HepG2 (cell line): ENCODE results near the gene PHACTR1. TPM values are rescaled to one million over a fixed set of nuclear protein-coding genes. Genes with fewer than 3 reads are reported as not detected.

Experiments used
- CHD2 ChIP-seq: IDR thresholded peaks from 2 replicates; pipeline ENCODE4 v1.6.1; 2011; ENCODE audit warnings: low read depth, low read length, improper control_type of control experiment
- ELF4 ChIP-seq: sonication (generic); formaldehyde crosslinking; IDR thresholded peaks from 2 replicates; pipeline ENCODE4 v1.5.0; 2020; ENCODE audit warnings: missing genetic modification reagents, mild to moderate bottlenecking, moderate library complexity, borderline replicate concordance
- FOXJ3 ChIP-seq: sonication (generic); formaldehyde crosslinking; IDR thresholded peaks from 2 replicates; pipeline ENCODE4 v1.4.0; 2020; ENCODE audit warnings: missing genetic modification reagents, mild to moderate bottlenecking, borderline replicate concordance
- HNF4G ChIP-seq, 2 experiments: sonication (generic) in 1 of 2; formaldehyde crosslinking in 1 of 2; IDR thresholded peaks; 2 replicates each; pipeline versions ENCODE4 v1.4.0 to v1.6.1; 2011 to 2020; ENCODE audit warnings: borderline replicate concordance in 2 of 2, low read depth in 2 of 2, mild to moderate bottlenecking in 2 of 2, low read length in 1 of 2, missing genetic modification reagents in 1 of 2, moderate library complexity in 1 of 2
- HNRNPH1 ChIP-seq: fragments of 200-400 bp; formaldehyde crosslinking; optimal IDR thresholded peaks from 2 replicates; pipeline ENCODE3; 2017; ENCODE audit warnings: mild to moderate bottlenecking, low read depth, low read length
- PPARG ChIP-seq: conservative IDR thresholded peaks from 2 replicates; pipeline ENCODE4 v1.6.1; 2016; ENCODE audit warnings: missing biosample characterization, missing genetic modification reagents
- SMAD3 ChIP-seq: sonication (generic); formaldehyde crosslinking; IDR thresholded peaks from 2 replicates; pipeline ENCODE4 v1.4.0; 2020; ENCODE audit warnings: missing genetic modification reagents
- ZNF333 ChIP-seq: sonication (generic); formaldehyde crosslinking; IDR thresholded peaks from 2 replicates; pipeline ENCODE4 v1.4.0; 2020; ENCODE audit warnings: mild to moderate bottlenecking, missing genetic modification reagents, borderline replicate concordance
- ZSCAN9 ChIP-seq: IDR thresholded peaks from 2 replicates; pipeline ENCODE4 v1.6.1; 2016; ENCODE audit warnings: borderline replicate concordance
- polyA plus RNA-seq, 8 experiments: library from polyadenylated mRNA; depleted of rRNA in 3 of 8; stranded (reverse) in 7 of 8; unstranded in 1 of 8; fragments of >200 nt; fragmentation: Illumina TruSeq in 4 of 8; extraction: Trizol in 4 of 8; gene quantifications; 2 replicates each; pipeline versions ENCODE4 v1.2.1 to v1.2.3, GENCODE V29; 2011 to 2016; ENCODE audit warnings: low read depth in 4 of 8, missing spikeins in 1 of 8, mixed read lengths in 1 of 8; ENCODE audit not compliant: insufficient read depth in 1 of 8
- total RNA-seq, 5 experiments: library from RNA; depleted of rRNA; stranded (reverse); fragments of >200 nt; fragmentation: Illumina TruSeq; extraction: Trizol; gene quantifications; 2 replicates each; pipeline ENCODE4 v1.2.3, GENCODE V29; 2016; ENCODE audit warnings: low read depth in 1 of 5
- TF ChIP-seq, protein P1 (sequence below): sonication (generic); formaldehyde crosslinking; IDR thresholded peaks from 2 replicates; pipeline ENCODE4 v1.8.1; 2022; ENCODE audit warnings: mild to moderate bottlenecking, missing genetic modification reagents
- TF ChIP-seq, protein P2 (sequence below): sonication (generic); formaldehyde crosslinking; IDR thresholded peaks from 2 replicates; pipeline ENCODE4 v1.4.0; 2020; ENCODE audit warnings: mild to moderate bottlenecking, missing genetic modification reagents
- TF ChIP-seq, protein P3 (sequence below): sonication (generic); formaldehyde crosslinking; IDR thresholded peaks from 2 replicates; pipeline ENCODE4 v1.5.0; 2020; ENCODE audit warnings: mild to moderate bottlenecking, missing genetic modification reagents
- TF ChIP-seq, protein P4 (sequence below): sonication (generic); formaldehyde crosslinking; IDR thresholded peaks from 2 replicates; pipeline ENCODE4 v1.5.1; 2020; ENCODE audit warnings: missing genetic modification reagents, mild to moderate bottlenecking, borderline replicate concordance

PHACTR1 gene
- total and polyA plus RNA-seq, 2 of the 13 experiments (the other 11 are each of a cell fraction or from before 2014, with no cell fraction given): 0.09 TPM; not detected in 1

DNA sequence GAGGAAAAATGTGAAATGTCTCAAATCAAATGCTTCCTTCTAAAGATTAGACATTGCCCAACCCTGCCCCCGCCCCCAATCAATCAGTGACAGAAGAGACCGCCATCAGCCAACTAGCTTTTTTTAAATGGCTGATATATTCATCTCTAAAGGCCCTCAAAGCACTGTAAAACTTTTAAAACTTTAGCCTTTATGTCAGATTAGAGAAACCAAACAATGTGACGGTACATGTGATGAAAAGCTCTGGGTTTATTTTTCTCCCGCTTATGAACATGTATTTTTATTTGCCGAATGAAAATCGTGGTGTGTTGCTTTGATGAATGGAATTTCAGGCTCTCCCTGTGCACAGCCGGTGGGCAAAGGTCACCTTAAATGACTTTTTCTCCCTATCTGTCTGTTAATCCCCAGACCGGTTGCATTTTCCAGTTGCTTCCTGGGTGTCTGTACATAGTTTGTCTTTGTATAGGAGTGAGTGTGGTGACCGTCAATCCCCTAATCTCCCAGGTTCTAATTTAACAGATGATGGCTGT, 573.3 kb downstream of the PHACTR1 start (continued):
- peak; percentile 29; the same call in 1 of the 2 replicates for TF ChIP-seq ZSCAN9 (CRISPR knock-in tag)
- no peak for TF ChIP-seq HNRNPH1
- peak; percentile 76 for TF ChIP-seq PPARG (CRISPR knock-in tag)
- TF ChIP-seq, protein P1, sequence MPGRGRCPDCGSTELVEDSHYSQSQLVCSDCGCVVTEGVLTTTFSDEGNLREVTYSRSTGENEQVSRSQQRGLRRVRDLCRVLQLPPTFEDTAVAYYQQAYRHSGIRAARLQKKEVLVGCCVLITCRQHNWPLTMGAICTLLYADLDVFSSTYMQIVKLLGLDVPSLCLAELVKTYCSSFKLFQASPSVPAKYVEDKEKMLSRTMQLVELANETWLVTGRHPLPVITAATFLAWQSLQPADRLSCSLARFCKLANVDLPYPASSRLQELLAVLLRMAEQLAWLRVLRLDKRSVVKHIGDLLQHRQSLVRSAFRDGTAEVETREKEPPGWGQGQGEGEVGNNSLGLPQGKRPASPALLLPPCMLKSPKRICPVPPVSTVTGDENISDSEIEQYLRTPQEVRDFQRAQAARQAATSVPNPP (CRISPR knock-in tag): no peak
- TF ChIP-seq, protein P2, sequence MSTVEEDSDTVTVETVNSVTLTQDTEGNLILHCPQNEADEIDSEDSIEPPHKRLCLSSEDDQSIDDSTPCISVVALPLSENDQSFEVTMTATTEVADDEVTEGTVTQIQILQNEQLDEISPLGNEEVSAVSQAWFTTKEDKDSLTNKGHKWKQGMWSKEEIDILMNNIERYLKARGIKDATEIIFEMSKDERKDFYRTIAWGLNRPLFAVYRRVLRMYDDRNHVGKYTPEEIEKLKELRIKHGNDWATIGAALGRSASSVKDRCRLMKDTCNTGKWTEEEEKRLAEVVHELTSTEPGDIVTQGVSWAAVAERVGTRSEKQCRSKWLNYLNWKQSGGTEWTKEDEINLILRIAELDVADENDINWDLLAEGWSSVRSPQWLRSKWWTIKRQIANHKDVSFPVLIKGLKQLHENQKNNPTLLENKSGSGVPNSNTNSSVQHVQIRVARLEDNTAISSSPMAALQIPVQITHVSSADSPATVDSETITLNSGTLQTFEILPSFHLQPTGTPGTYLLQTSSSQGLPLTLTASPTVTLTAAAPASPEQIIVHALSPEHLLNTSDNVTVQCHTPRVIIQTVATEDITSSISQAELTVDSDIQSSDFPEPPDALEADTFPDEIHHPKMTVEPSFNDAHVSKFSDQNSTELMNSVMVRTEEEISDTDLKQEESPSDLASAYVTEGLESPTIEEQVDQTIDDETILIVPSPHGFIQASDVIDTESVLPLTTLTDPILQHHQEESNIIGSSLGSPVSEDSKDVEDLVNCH: no peak
- TF ChIP-seq HNF4G (IDR thresholded peaks at IDR 0.05; ENCODE audit: borderline replicate concordance, low read depth, low read length): peak; percentile 96
- TF ChIP-seq HNF4G (CRISPR knock-in tag; IDR thresholded peaks at IDR 0.05; ENCODE audit: borderline replicate concordance, low read depth): peak; percentile 84; the same call in 1 of the 2 replicates
- TF ChIP-seq ZNF333 (CRISPR knock-in tag): no peak
- TF ChIP-seq, protein P3, sequence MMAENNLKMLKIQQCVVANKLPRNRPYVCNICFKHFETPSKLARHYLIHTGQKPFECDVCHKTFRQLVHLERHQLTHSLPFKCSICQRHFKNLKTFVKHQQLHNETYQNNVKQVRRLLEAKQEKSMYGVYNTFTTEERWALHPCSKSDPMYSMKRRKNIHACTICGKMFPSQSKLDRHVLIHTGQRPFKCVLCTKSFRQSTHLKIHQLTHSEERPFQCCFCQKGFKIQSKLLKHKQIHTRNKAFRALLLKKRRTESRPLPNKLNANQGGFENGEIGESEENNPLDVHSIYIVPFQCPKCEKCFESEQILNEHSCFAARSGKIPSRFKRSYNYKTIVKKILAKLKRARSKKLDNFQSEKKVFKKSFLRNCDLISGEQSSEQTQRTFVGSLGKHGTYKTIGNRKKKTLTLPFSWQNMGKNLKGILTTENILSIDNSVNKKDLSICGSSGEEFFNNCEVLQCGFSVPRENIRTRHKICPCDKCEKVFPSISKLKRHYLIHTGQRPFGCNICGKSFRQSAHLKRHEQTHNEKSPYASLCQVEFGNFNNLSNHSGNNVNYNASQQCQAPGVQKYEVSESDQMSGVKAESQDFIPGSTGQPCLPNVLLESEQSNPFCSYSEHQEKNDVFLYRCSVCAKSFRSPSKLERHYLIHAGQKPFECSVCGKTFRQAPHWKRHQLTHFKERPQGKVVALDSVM (CRISPR knock-in tag): no peak; the same call in 1 of the 2 replicates
- peak; percentile 64; the same call in 1 of the 2 replicates for TF ChIP-seq FOXJ3 (CRISPR knock-in tag)
- no peak for TF ChIP-seq ELF4 (CRISPR knock-in tag)
- TF ChIP-seq SMAD3 (CRISPR knock-in tag): 0 out of 2 replicates have a peak, but pooled peaks have one; percentile 45
- TF ChIP-seq CHD2: no peak
- TF ChIP-seq, protein P4, sequence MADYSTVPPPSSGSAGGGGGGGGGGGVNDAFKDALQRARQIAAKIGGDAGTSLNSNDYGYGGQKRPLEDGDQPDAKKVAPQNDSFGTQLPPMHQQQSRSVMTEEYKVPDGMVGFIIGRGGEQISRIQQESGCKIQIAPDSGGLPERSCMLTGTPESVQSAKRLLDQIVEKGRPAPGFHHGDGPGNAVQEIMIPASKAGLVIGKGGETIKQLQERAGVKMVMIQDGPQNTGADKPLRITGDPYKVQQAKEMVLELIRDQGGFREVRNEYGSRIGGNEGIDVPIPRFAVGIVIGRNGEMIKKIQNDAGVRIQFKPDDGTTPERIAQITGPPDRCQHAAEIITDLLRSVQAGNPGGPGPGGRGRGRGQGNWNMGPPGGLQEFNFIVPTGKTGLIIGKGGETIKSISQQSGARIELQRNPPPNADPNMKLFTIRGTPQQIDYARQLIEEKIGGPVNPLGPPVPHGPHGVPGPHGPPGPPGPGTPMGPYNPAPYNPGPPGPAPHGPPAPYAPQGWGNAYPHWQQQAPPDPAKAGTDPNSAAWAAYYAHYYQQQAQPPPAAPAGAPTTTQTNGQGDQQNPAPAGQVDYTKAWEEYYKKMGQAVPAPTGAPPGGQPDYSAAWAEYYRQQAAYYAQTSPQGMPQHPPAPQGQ (CRISPR knock-in tag): no peak
